ENCODE data around the gene LBHD1.
"Not testable (repeated sequence)": the region's sequence is repeated elsewhere in the genome, so short reads cannot be mapped to it uniquely, and the experiment has no call there.

LBHD1 gene

GRCh38 chr11:62656796-62657429, 15.2 kb downstream of the LBHD1 start:
- DNase-seq, result no peak

GRCh38 chr11:62654297-62654696, 17.8 kb downstream of the LBHD1 start:
- no peak for DNase-seq

- peak; percentile 54 for DNase-seq
Observed at GRCh38 chr11:62652161-62653006, 19.7 kb downstream of the LBHD1 start.

GRCh38 chr11:62650283-62650682, 21.8 kb downstream of the LBHD1 start:
- DNase-seq, result not testable (repeated sequence)

- no peak for DNase-seq
Observed at GRCh38 chr11:62649486-62649885, 22.6 kb downstream of the LBHD1 start.

GRCh38 chr11:62648967-62649364, 23.1 kb downstream of the LBHD1 start:
- no peak for DNase-seq

DNA sequence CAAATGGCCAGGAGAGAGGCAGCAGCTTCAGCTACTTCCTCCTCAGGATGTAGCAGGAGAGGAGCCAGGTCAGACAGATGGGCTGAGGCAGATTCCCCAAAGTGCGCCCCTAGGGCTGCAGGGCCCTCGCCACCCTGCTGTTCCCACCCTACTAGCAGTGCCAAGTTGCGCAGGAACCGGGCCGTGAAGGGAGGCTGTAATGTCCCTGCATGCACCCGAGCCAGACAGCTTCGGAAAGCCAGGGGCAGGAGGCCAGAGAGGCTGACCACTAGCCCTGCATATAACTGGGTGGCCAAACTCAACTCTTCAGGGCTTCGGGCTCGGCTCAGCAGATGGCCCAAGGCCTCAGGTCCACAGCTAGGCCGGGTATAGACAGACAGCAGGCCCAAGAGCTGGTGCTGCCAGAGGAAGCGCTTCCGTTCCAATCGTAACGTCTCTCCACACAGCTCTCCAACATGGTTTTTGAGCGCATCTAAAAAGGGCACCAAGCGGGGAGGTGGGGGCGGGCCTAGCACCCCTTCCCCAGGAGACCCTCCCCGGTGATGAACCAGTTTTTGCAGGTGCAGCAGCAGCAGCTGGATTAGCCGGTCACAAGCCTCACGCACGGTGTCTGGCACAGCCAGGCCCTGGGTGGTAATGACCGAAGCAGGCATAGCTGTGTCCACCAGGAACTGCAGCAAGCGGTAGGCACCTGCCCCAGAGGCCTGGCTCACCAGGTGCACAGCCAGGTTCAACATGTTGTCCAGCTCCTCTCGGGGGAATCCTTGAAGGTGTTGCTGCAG, 23.7 kb downstream of the LBHD1 start:
- no peak for DNase-seq

GRCh38 chr11:62647609-62648005, 24.5 kb downstream of the LBHD1 start:
- DNase-seq, result no peak

DNA sequence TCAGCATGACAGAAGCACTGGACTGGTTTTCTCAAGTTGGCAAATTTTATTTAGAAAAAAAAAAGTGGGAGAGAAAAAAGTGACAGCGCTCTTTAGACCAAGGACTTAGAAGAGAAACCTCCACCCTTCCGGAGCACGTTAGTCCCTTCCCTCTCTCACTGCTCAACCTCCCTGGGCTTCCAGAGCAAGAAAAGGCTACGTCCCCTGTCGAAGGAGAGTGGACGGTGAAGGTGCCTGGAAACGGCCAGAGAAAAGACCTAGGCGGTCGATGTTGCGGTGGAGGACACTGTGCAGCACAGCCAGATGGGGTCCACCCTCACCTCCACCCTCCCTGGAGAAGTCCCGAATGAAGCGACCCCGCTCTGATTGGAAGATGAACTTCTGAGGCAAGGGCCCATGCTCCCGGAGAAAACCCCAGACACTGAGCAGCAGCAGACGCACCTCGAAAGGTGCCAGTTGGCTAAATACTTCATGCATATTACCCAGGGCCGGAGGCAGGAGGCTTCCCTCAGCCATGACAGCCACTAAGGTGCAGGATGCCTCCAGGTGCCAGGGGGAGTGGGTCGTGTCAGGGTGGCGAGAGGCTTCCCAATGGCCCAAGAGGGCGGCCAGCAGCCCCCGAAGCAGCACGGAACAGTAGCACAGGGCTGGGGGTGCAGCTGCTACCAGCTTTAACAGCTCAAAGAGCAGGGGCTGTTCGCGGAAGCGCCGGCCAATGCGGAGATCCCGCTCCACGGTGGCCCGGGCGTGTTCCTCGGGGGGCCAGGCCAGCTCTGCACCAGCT, 25.1 kb downstream of the LBHD1 start:
- DNase-seq, result no peak

- peak; percentile 100 for DNase-seq
Observed at GRCh38 chr11:62645946-62646824, 25.9 kb downstream of the LBHD1 start, which contains the start of gene GANAB. GANAB (minus strand) TSS chr11:62646613; CDS start chr11:62646599, 14 bp downstream.

- no peak for DNase-seq
Observed at GRCh38 chr11:62645671-62645945, 26.5 kb downstream of the LBHD1 start.

- no peak for DNase-seq
Observed at GRCh38 chr11:62644220-62644619, 27.8 kb downstream of the LBHD1 start.

DNA sequence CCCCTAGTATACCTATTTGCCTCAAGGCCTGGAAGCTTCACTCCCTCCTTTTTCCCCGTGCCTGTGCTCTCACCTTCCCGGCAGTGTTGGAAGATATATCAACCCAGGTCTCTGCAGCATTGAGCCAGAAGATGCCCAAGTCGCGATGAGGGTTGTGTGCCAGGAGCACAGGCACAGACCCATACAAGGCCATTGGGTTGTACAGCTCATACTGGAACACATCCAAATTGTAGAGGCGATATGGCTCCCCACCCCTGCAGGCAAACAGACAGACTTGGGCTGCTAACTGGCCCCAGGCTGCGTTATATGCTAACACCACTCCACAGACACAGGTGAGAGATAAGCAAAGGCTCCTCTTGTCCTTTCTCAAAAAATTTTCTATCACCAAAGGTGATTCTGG, 39.6 kb downstream of the LBHD1 start:
- no peak for DNase-seq

- DNase-seq, result no peak
Observed at GRCh38 chr11:62627713-62628112, 44.4 kb downstream of the LBHD1 start.

DNA sequence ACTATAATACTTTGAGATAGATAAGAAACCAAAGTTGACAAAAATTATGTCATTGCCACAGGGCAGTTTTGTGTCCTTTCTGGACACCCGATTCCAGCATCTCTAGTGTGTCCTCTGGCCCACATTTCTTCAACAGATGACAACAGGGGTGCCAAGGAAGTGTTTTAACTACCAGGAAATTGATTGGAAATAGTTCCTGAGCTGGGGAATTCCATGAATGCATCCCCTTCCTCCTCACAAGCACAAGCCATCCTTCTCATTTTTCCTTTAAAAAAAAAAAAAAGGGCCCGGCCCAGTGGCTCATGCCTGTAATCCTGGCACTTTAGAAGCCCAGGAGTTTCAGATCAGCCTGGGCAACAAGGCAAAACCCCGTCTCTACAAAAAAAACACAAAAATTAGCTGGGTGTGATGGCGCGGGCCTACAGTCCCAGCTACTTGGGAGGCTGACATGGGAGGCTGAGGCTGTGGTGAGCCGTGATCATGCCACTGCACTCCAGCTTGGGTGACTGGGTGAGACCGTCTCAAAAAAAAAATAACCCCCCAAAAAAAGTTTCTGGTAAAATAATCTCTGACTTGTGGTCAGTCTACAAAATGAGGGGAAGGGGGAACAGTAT, 49.5 kb downstream of the LBHD1 start:
- peak; percentile 17 for DNase-seq

GRCh38 chr11:62621567-62622470, 50.2 kb downstream of the LBHD1 start, which contains the start of gene B3GAT3:
B3GAT3 (minus strand) TSS chr11:62621986; CDS start chr11:62621947, 39 bp downstream.
- peak; percentile 97 for DNase-seq

DNA sequence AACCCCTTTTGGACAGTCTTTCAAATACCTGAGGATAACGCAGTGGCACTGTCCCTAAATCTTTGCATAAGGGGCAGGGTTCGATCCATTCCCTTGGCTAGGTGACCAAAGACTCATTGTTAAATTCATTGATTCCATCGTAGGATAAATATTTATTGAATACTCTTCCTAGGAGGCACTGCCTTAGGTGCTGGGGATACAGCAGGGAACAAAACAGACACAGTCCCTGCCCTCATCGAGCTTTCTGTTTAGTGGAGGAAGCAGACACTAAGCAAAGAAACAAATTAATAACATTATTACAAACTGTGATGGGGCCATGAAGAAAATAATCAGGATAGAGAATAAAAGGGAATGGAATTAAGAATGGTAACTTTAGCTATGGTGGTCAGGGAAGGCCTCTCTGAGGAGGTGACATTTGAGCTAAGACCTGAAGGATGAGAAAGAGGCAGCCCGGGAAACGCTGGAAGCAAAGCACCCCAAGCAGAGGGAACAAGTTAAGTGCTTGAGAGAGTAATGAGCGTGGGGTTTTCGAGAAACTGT, 51.0 kb downstream of the LBHD1 start:
- DNase-seq, result no peak

DNA sequence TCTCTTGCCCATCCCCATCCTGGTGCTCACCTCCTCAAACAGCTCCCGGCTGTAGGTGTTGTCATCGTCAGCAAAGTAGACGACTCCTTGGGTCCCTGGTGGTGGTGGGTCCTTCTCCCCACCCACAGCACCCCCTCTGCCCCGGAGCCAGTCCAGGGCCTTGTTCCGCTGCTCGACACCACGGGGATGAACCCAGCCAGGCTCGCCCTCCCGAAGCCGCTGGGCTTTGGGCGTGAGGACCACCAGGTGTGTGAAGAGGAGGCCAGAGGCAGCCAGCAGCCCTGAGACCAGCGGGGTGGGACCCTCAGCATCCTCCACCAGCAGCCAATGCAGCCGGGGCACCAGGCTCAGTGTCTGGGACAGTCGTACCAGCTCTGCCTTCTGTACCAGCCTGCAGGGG, 55.1 kb downstream of the LBHD1 start:
- not testable (repeated sequence) for DNase-seq

- DNase-seq, result no peak
Observed at GRCh38 chr11:62615521-62615920, 56.5 kb downstream of the LBHD1 start.

DNA sequence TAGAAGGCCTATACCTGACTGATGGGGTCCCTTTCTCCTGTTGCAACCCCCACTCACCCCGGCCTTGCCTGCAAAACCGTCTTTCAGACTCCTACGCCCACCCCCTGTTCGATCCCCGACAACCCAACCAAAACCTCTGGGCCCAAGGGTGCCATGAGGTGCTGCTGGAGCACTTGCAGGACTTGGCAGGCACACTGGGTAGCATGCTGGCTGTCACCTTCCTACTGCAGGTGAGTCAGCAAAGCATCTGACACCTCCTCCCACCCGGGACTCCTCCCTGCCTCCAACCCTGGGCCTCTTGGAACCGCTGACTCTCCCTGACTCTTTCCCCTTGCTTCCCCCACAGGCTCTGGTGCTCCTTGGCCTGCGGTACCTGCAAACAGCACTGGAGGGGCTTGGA, 57.8 kb downstream of the LBHD1 start:
- DNase-seq, result peak; percentile 50

All from CD4-positive, alpha-beta T cell treated with Interleukin-17A for 4 hours (primary cell).